ENCODE data around the gene FRMD1. TPM values are rescaled to one million over a fixed set of nuclear protein-coding genes. Genes with fewer than 3 reads are reported as not detected.

The FRMD1 gene
- total RNA-seq (not detected), polyA plus RNA-seq (not detected)

DNA sequence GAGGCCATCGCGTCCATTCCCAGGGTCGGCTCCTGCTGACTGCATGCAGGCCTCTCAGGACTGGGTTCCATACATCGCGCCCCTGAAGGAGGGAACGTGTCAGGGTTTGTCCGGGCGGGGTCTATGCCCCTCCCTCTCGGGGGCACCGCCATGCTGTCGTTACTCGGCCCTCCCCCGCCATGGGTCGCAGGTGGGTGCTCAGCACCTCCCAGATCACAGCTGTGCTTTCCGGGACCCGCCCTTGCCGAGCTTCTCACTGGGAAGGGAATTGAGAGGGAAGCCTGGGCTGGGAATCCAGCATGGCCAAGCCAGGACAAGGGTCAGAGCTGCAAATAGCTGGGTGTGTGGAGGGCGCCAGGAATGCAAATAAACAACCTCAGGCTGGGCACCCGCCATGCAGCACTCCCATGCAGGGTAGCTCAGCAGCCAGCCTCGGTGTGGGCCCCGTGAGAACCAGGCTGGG is at the start of gene FRMD1:
Gene FRMD1, minus strand, starts transcription at position 270 of the 463 bp plus-strand sequence. Its CDS starts 118 bp downstream, at position 152.
- H3K36me3 Mint-ChIP-seq = no peaks in the 10 kb centered on the region
- Histone ChIP-seq H3K27me3 (ENCODE audit: insufficient read depth, low read length, poor library complexity, severe bottlenecking) (no peaks in the 10 kb centered on the region), H3K9me3 (ENCODE audit: low read length) (no peaks in the 10 kb centered on the region), H3K4me1 (ENCODE audit: insufficient read depth, low read length) (no peaks in the 10 kb centered on the region), H3K36me3 (ENCODE audit: insufficient read depth, low read length) (no peaks in the 10 kb centered on the region), H3K27ac (ENCODE audit: low read depth, low read length) (no peak within 1 kb of the TSS), H3K4me3 (ENCODE audit: low read length) (no peak within 1 kb of the TSS)
- H3K27ac Mint-ChIP-seq = no peak within 1 kb of the TSS
- H3K4me1 Mint-ChIP-seq = no peaks in the 10 kb centered on the region
- DNase-seq = no peak
- CTCF ChIA-PET = no interaction called here
- no peak within 1 kb of the TSS for H3K4me3 Mint-ChIP-seq
- no peaks in the 10 kb centered on the region for H3K27me3 Mint-ChIP-seq
- no peaks in the 10 kb centered on the region for H3K9me3 Mint-ChIP-seq
- POLR2A ChIA-PET = no interaction called here

DNA sequence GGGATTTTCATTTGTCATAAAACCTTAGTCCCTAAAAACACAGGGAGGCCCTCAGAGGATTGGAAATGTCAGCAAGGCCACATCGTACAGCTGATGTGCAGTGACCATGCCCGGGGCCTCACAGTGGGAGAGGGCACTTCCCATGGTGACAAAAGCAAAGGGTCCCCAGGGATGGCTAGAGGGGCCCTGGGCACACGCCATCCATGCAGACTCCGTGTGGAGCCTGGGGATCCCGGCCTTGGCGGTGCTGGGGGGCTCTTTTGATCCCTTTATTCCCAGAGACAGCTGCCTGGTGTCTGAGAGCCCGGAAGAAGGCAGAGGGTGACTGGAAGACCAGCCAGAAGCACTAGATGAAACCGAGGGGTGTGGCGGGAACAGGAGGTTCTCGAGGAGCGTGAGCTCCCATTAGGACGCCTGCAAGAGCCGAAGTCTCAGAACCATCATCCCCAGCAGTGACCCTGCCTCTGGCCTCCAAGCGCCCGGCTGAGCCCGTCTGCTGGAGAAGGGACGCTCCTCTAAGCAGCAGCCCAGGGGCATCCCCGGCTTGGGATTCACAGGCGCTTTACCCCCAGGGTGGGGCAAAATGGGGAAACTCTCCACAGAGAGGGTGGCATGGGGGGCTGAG is 49.1 kb upstream of the FRMD1 start:
- Histone ChIP-seq H3K4me1 (ENCODE audit: insufficient read depth, low read length) (no peaks in the 10 kb centered on the region), H3K36me3 (ENCODE audit: insufficient read depth, low read length) (no peaks in the 10 kb centered on the region), H3K27ac (ENCODE audit: low read depth, low read length) (no peak overlapping the region), H3K27me3 (ENCODE audit: insufficient read depth, low read length, poor library complexity, severe bottlenecking) (no peaks in the 10 kb centered on the region), H3K4me3 (ENCODE audit: low read length) (no peak overlapping the region), H3K9me3 (ENCODE audit: low read length) (no peaks in the 10 kb centered on the region)
- Mint-ChIP-seq H3K4me3 (no peak overlapping the region), H3K4me1 (no peaks in the 10 kb centered on the region), H3K27ac (no peak overlapping the region), H3K9me3 (no peaks in the 10 kb centered on the region), H3K27me3 (peaks cover 8 to 9% of the 10 kb centered on the region in 2 donors), H3K36me3 (no peaks in the 10 kb centered on the region)
- no peak for DNase-seq
- ChIA-PET CTCF (no interaction called here), POLR2A (no interaction called here)

DNA sequence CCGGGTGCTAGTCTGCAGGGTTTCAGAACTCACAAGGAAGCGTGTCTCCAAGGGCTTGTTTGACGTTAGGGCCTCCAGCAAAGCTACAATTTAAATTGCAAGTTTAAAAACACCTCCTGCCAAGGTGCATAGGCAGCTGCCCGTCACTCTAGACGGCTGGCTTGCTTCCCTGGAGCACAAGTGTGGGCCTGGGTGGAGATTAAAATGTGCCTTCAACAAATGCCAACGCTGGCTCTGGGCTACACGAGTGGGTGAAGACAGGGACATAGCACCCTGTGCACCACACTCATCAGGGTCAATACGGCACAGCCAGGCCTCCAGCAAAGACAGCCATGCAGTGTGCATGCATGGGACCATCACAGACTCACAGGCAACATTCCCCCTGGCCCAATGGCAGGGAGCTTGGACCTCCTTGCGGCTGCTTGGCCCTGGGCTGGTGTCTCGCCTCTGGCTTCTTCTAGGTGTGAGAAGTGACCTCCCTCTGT is 48.4 kb upstream of the FRMD1 start:
- no peak overlapping the region for H3K27ac Mint-ChIP-seq
- no peak for DNase-seq
- CTCF ChIA-PET = no interaction called here
- Histone ChIP-seq H3K4me3 (ENCODE audit: low read length) (no peak overlapping the region), H3K36me3 (ENCODE audit: insufficient read depth, low read length) (no peaks in the 10 kb centered on the region), H3K27me3 (ENCODE audit: insufficient read depth, low read length, poor library complexity, severe bottlenecking) (no peaks in the 10 kb centered on the region), H3K4me1 (ENCODE audit: insufficient read depth, low read length) (no peaks in the 10 kb centered on the region), H3K9me3 (ENCODE audit: low read length) (no peaks in the 10 kb centered on the region), H3K27ac (ENCODE audit: low read depth, low read length) (no peak overlapping the region)
- no peaks in the 10 kb centered on the region for H3K4me1 Mint-ChIP-seq
- H3K36me3 Mint-ChIP-seq = no peaks in the 10 kb centered on the region
- H3K4me3 Mint-ChIP-seq = no peak overlapping the region
- peaks cover 8 to 9% of the 10 kb centered on the region in 2 donors for H3K27me3 Mint-ChIP-seq
- H3K9me3 Mint-ChIP-seq = no peaks in the 10 kb centered on the region
- POLR2A ChIA-PET = no interaction called here

DNA sequence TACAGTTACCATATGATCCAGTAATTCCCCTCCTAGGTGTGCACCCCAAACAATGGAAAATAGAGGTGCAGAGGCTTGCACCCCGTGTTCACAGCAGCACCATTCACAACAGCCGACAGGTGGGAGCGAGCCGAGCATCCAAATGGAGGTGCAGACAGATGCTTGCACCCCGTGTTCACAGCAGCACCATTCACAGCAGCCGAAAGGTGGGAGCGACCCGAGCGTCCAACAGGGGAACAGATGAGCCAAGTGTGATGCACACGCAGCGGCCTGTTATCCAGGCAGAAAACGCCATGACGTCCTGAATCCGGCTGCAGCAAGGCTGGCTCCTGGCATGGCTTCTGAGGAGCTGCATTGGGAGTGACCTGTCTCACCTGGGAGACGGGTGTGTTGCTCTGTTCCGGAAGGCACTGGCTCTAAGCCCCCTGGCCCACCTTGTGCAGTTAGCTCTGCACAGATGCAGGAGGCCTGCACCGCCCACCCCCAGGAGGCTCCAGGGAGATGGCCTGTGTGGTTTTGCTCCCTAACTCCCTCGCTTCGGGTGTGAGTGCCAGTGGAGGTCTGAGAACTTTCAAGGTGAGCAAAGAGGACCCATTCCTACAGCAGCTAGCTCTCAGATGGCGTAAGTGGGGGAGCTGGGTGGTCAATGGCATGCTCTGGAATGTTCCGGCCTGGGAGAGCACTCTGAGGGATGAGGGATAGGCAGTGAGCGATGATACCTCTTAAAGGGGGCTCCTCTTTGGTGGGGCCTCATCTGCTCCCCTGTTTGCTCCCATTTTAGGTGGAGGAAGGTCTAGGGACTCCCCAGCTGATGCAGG is 47.8 kb upstream of the FRMD1 start:
- Histone ChIP-seq H3K27me3 (ENCODE audit: insufficient read depth, low read length, poor library complexity, severe bottlenecking) (no peaks in the 10 kb centered on the region), H3K4me1 (ENCODE audit: insufficient read depth, low read length) (no peaks in the 10 kb centered on the region), H3K27ac (ENCODE audit: low read depth, low read length) (no peak overlapping the region), H3K36me3 (ENCODE audit: insufficient read depth, low read length) (no peaks in the 10 kb centered on the region), H3K9me3 (ENCODE audit: low read length) (no peaks in the 10 kb centered on the region), H3K4me3 (ENCODE audit: low read length) (no peak overlapping the region)
- no peak overlapping the region for H3K27ac Mint-ChIP-seq
- H3K27me3 Mint-ChIP-seq = peaks cover 6 to 8% of the 10 kb centered on the region in 2 donors
- DNase-seq = no peak
- no peaks in the 10 kb centered on the region for H3K9me3 Mint-ChIP-seq
- H3K36me3 Mint-ChIP-seq = no peaks in the 10 kb centered on the region
- POLR2A ChIA-PET = no interaction called here
- no peak overlapping the region for H3K4me3 Mint-ChIP-seq
- no peaks in the 10 kb centered on the region for H3K4me1 Mint-ChIP-seq
- CTCF ChIA-PET = no interaction called here

DNA sequence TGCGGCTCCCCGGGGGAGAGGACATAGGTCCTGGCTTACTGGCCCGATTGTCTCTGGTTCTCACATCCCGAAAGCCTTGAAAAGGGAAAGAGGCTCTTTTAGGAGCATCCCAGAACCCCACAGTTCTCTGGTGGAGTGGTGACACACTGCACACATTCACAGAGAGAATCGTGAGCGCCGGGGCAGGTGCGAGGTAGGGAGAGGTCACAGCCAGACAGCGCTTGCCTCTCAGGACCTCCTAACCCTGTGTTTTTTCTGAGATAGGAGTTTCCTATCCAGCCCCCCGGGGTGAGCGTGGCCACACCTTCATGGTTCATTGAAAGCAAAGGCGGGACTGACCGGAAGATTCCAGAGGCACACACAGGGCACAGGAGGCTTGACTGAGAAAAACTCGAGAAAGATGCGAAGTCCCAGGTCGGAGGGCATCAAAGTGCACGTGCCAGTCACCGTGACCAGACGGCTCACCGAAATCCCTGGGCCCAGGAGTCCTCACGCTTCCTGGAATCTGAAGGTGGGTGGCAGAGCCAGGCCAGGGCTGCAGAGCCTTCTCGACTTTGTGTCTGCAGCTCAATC is 46.5 kb upstream of the FRMD1 start:
- H3K36me3 ChIP-seq (ENCODE audit: insufficient read depth, low read length) = no peaks in the 10 kb centered on the region
- Mint-ChIP-seq H3K4me1 (no peaks in the 10 kb centered on the region), H3K27ac (no peak overlapping the region), H3K4me3 (no peak overlapping the region), H3K36me3 (no peaks in the 10 kb centered on the region), H3K9me3 (peaks cover 0 to 3% (median 0%) of the 10 kb centered on the region in 5 donors), H3K27me3 (no peaks in the 10 kb centered on the region)
- no peaks in the 10 kb centered on the region for H3K4me1 ChIP-seq (ENCODE audit: insufficient read depth, low read length)
- ChIA-PET CTCF (no interaction called here), POLR2A (no interaction called here)
- H3K27ac ChIP-seq (ENCODE audit: low read depth, low read length) = no peak overlapping the region
- no peak for DNase-seq
- no peaks in the 10 kb centered on the region for H3K27me3 ChIP-seq (ENCODE audit: insufficient read depth, low read length, poor library complexity, severe bottlenecking)
- H3K9me3 ChIP-seq (ENCODE audit: low read length) = no peaks in the 10 kb centered on the region
- H3K4me3 ChIP-seq (ENCODE audit: low read length) = no peak overlapping the region

DNA sequence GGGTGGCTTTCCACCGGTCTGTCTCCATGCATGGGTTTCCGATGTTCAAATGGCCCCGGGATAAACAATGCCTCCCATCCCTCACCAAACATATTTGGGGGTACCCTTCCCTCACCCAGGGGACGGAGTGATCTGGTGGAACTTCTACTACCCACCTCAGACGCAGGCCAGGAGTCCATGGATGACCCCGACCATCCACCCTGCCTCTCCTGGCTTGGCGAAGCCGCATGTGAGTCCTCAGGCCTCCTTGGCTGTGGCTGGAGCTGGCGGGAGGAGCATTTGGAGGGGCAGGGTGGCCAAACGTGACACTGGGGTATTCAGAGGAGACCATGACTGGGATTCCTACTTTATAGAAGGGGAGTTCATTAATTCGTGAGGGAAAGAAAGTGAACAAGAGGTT is 45.9 kb upstream of the FRMD1 start:
- ChIA-PET CTCF (no interaction called here), POLR2A (no interaction called here)
- Histone ChIP-seq H3K4me1 (ENCODE audit: insufficient read depth, low read length) (no peaks in the 10 kb centered on the region), H3K4me3 (ENCODE audit: low read length) (no peak overlapping the region), H3K27ac (ENCODE audit: low read depth, low read length) (no peak overlapping the region), H3K9me3 (ENCODE audit: low read length) (no peaks in the 10 kb centered on the region), H3K36me3 (ENCODE audit: insufficient read depth, low read length) (no peaks in the 10 kb centered on the region), H3K27me3 (ENCODE audit: insufficient read depth, low read length, poor library complexity, severe bottlenecking) (no peaks in the 10 kb centered on the region)
- no peak for DNase-seq
- Mint-ChIP-seq H3K27ac (no peak overlapping the region), H3K27me3 (no peaks in the 10 kb centered on the region), H3K9me3 (peaks cover 0 to 3% (median 0%) of the 10 kb centered on the region in 5 donors), H3K4me3 (no peak overlapping the region), H3K4me1 (no peaks in the 10 kb centered on the region), H3K36me3 (no peaks in the 10 kb centered on the region)

DNA sequence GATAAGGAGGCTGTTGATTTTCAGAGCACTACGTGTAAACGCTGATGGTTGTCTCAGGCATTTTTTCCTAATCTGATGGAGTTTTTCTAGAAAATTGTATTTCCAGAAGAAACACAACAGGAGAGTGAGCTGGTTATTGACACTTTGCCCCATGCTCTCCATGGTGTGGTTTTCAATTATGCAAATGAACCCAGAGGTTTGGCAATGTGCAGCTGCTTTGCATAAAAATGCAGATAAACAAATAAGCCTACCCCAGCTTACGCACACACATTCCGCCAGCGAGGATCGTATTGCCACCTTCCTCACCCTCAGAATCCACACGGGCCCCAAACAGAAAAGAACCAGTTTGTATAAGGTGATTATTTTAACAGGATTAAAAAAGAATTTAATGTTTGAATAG is 45.1 kb upstream of the FRMD1 start:
- ChIA-PET POLR2A (no interaction called here), CTCF (no interaction called here)
- Histone ChIP-seq H3K36me3 (ENCODE audit: insufficient read depth, low read length) (no peaks in the 10 kb centered on the region), H3K27ac (ENCODE audit: low read depth, low read length) (no peak overlapping the region), H3K9me3 (ENCODE audit: low read length) (no peaks in the 10 kb centered on the region), H3K4me1 (ENCODE audit: insufficient read depth, low read length) (no peaks in the 10 kb centered on the region), H3K4me3 (ENCODE audit: low read length) (no peak overlapping the region), H3K27me3 (ENCODE audit: insufficient read depth, low read length, poor library complexity, severe bottlenecking) (no peaks in the 10 kb centered on the region)
- Mint-ChIP-seq H3K27me3 (no peaks in the 10 kb centered on the region), H3K36me3 (no peaks in the 10 kb centered on the region), H3K9me3 (peaks cover 0 to 3% (median 0%) of the 10 kb centered on the region in 5 donors), H3K4me3 (no peak overlapping the region), H3K4me1 (no peaks in the 10 kb centered on the region), H3K27ac (no peak overlapping the region)
- no peak for DNase-seq

DNA sequence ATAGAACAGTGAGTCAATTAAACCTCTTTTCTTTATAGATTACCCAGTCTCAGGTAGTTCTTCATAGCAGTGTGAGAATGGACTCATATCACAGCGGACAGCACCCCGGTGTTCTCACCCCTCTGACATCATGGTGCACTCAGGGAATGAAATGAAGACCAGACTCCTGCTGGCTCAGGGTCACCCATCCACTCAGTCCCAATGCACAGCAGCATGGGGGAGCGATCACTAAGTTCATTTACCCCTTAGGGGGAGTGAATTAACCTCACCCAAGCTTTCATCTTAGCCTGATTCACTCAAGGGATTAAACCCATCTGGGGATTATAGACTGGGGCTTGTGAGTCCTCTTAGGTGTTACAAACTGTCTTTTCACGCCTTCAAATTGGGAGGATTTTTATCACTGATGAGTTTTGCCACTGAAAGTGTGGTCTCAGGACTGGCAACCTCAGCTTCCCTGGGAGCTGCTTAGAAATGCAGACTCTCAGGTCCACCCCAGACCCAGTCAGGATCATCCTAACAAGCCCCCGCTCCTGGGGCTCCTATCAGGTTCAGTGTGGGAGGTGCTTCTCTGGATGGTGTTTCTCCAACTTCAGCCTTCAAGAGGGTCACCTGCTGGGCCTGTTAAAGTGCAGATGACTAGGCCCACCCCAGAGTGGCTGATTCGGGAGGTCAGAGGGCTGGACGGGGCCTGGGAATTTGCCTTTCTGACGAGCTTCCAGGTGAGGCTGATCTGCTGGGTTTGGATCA is 44.3 kb upstream of the FRMD1 start:
- Histone ChIP-seq H3K27me3 (ENCODE audit: insufficient read depth, low read length, poor library complexity, severe bottlenecking) (no peaks in the 10 kb centered on the region), H3K9me3 (ENCODE audit: low read length) (no peaks in the 10 kb centered on the region), H3K4me3 (ENCODE audit: low read length) (no peak overlapping the region), H3K36me3 (ENCODE audit: insufficient read depth, low read length) (no peaks in the 10 kb centered on the region), H3K27ac (ENCODE audit: low read depth, low read length) (no peak overlapping the region), H3K4me1 (ENCODE audit: insufficient read depth, low read length) (no peaks in the 10 kb centered on the region)
- H3K9me3 Mint-ChIP-seq = peaks cover 0 to 3% (median 0%) of the 10 kb centered on the region in 5 donors
- CTCF ChIA-PET = no interaction called here
- H3K27me3 Mint-ChIP-seq = no peaks in the 10 kb centered on the region
- no peak for DNase-seq
- no peaks in the 10 kb centered on the region for H3K4me1 Mint-ChIP-seq
- H3K36me3 Mint-ChIP-seq = no peaks in the 10 kb centered on the region
- POLR2A ChIA-PET = no interaction called here
- no peak overlapping the region for H3K27ac Mint-ChIP-seq
- no peak overlapping the region for H3K4me3 Mint-ChIP-seq

Measured in CD8-positive, alpha-beta memory T cell (primary cell).